CD14-positive monocyte (primary cell): ENCODE data around the gene RMRP. TPM values are rescaled to one million over a fixed set of nuclear protein-coding genes. Genes with fewer than 3 reads are reported as not detected.

Experiments used
- DNase-seq, 3 donors: peaks; one replicate each; pipeline ENCODE4 v3.0.0-alpha.2; 2011 to 2022
- H2AFZ ChIP-seq: 2 replicates; pipeline ENCODE4 v1.6.0; 2012; ENCODE audit warnings: mild to moderate bottlenecking, low read depth, low read length, inconsistent platforms; ENCODE audit not compliant: insufficient read depth, poor library complexity, severe bottlenecking
- H3K27ac ChIP-seq, 2 donors: 1 replicate in 1 of 2; 2 replicates in 1 of 2; pipeline ENCODE4 v1.5.1; 2012 to 2013; ENCODE audit warnings: low read length in 2 of 2, control low read depth in 1 of 2, inconsistent platforms in 1 of 2, low read depth in 1 of 2, mild to moderate bottlenecking in 1 of 2
- H3K27me3 ChIP-seq, 2 donors: one replicate each; pipeline versions ENCODE4 v1.6.0 to v1.6.1; 2011 to 2013; ENCODE audit warnings: low read length in 2 of 2; ENCODE audit not compliant: control insufficient read depth in 2 of 2, insufficient read depth in 2 of 2
- H3K36me3 ChIP-seq, 2 donors: replicated peaks in 1 of 2; 1 replicate in 1 of 2; 2 replicates in 1 of 2; pipeline versions ENCODE4 v1.5.1 to v1.6.1; 2012 to 2013; ENCODE audit warnings: low read length in 2 of 2, control low read depth in 1 of 2, inconsistent platforms in 1 of 2, mild to moderate bottlenecking in 1 of 2; ENCODE audit not compliant: insufficient read depth in 2 of 2, control insufficient read depth in 1 of 2
- H3K4me1 ChIP-seq, 2 donors: 1 replicate in 1 of 2; 2 replicates in 1 of 2; pipeline versions ENCODE4 v1.5.1 to v1.6.1; 2012 to 2013; ENCODE audit warnings: low read length in 2 of 2, control low read depth in 1 of 2, inconsistent platforms in 1 of 2, mild to moderate bottlenecking in 1 of 2, moderate library complexity in 1 of 2; ENCODE audit not compliant: insufficient read depth in 2 of 2, control insufficient read depth in 1 of 2
- H3K4me2 ChIP-seq: replicated peaks from 2 replicates; pipeline ENCODE3; 2012; ENCODE audit warnings: low read length, moderate library complexity, mild to moderate bottlenecking; ENCODE audit not compliant: poor library complexity, severe bottlenecking; ENCODE audit errors: extremely low read depth
- H3K4me3 ChIP-seq, 3 experiments: fragments of 200-600 bp in 1 of 3; sonication (generic) in 1 of 3; replicated peaks in 1 of 3; 1 replicate in 2 of 3; 2 replicates in 1 of 3; pipeline ENCODE4 v1.5.1; 2011 to 2013; ENCODE audit warnings: low read length in 3 of 3, mild to moderate bottlenecking in 3 of 3, control low read depth in 2 of 3, low read depth in 2 of 3, inconsistent platforms in 1 of 3, moderate library complexity in 1 of 3
- H3K79me2 ChIP-seq: 2 replicates; pipeline ENCODE4 v1.6.0; 2012; ENCODE audit warnings: mild to moderate bottlenecking, control low read depth, inconsistent platforms, low read length, moderate library complexity; ENCODE audit not compliant: insufficient read depth
- H3K9ac ChIP-seq: 2 replicates; pipeline ENCODE4 v1.6.0; 2017; ENCODE audit warnings: low read length, mild to moderate bottlenecking; ENCODE audit not compliant: insufficient read depth, poor library complexity, severe bottlenecking
- H3K9me3 ChIP-seq, 2 donors: replicated peaks in 1 of 2; 1 replicate in 1 of 2; 2 replicates in 1 of 2; pipeline versions ENCODE4 v1.5.1 to v1.6.1; 2012 to 2013; ENCODE audit warnings: low read length in 2 of 2, control low read depth in 1 of 2; ENCODE audit not compliant: control insufficient read depth in 1 of 2, insufficient read depth in 1 of 2
- H4K20me1 ChIP-seq: 2 replicates; pipeline ENCODE4 v1.6.0; 2012; ENCODE audit warnings: mild to moderate bottlenecking, low read length, control low read depth, moderate library complexity; ENCODE audit not compliant: insufficient read depth
- H3K27ac Mint-ChIP-seq, 7 donors: one replicate each; pipeline ENCODE4 v1.8.0; 2020; ENCODE audit warnings: mild to moderate bottlenecking in 7 of 7, mixed read lengths in 7 of 7, moderate library complexity in 6 of 7, inconsistent platforms in 2 of 7
- H3K27me3 Mint-ChIP-seq, 3 donors: one replicate each; pipeline ENCODE4 v1.8.0; 2021 to 2022; ENCODE audit warnings: low read depth in 3 of 3, mild to moderate bottlenecking in 3 of 3, mixed read lengths in 3 of 3, moderate library complexity in 3 of 3, inconsistent platforms in 1 of 3
- H3K36me3 Mint-ChIP-seq, 2 donors: one replicate each; pipeline ENCODE4 v1.8.0; 2020; ENCODE audit warnings: mixed read lengths in 2 of 2, inconsistent platforms in 1 of 2, mild to moderate bottlenecking in 1 of 2
- H3K4me1 Mint-ChIP-seq: one replicate; pipeline ENCODE4 v1.8.0; 2020; ENCODE audit warnings: mild to moderate bottlenecking, mixed read lengths
- H3K4me3 Mint-ChIP-seq, 2 donors: one replicate each; pipeline ENCODE4 v1.8.0; 2020; ENCODE audit warnings: mild to moderate bottlenecking in 2 of 2, mixed read lengths in 2 of 2, moderate library complexity in 1 of 2
- H3K9me3 Mint-ChIP-seq, 7 donors: one replicate each; pipeline ENCODE4 v1.8.0; 2020 to 2022; ENCODE audit warnings: mixed read lengths in 7 of 7, mild to moderate bottlenecking in 6 of 7, moderate library complexity in 6 of 7, inconsistent platforms in 2 of 7
- CTCF ChIP-seq: fragments of 200-600 bp; IDR thresholded peaks from one replicate; pipeline ENCODE4 v1.8.0; 2022; ENCODE audit warnings: antibody characterized with exemption, mild to moderate bottlenecking
- WGBS: methylation state at CpG from one replicate; pipeline ENCODE4 v1.1.5; 2013; ENCODE audit warnings: missing lambda C conversion rate; ENCODE audit not compliant: insufficient coverage; 5-methylcytosine and 5-hydroxymethylcytosine counted together
- intact Hi-C, 2 donors: fragments of 100-400 bp; cut with micrococcal nuclease; formaldehyde crosslinking; loops; one replicate each; pipeline versions ENCODE4 v1.15.0 to v1.15.1; 2023
- polyA plus RNA-seq, 3 donors: library from polyadenylated mRNA; depleted of rRNA in 1 of 3; unstranded in 2 of 3; stranded (reverse) in 1 of 3; fragments of 300-500 nt in 2 of 3; fragments of >200 nt in 1 of 3; fragmentation: Illumina TruSeq in 2 of 3; gene quantifications; 1 replicate in 2 of 3; 2 replicates in 1 of 3; pipeline ENCODE4 v1.2.3, GENCODE V29; 2012 to 2021

Gene RMRP
- polyA plus RNA-seq, 3 donors: 13.3 TPM; not detected in 2

GRCh38 chr9:35669331-35670145, 11.7 kb upstream of the RMRP start:
- Mint-ChIP-seq H3K9me3 (peaks cover 0 to 4% (median 1%) of the 10 kb centered on the region in 7 donors), H3K4me1 (peaks cover 8% of the 10 kb centered on the region), H3K27ac (no peak overlapping the region), H3K36me3 (peaks cover 0 to under 1% of the 10 kb centered on the region in 2 donors), H3K27me3 (peaks cover 9 to 13% (median 12%) of the 10 kb centered on the region in 3 donors), H3K4me3 (no peak overlapping the region)
- TF ChIP-seq CTCF: no peak
- Histone ChIP-seq H3K4me2 (no peak overlapping the region), H3K36me3 (no peaks in the 10 kb centered on the region), H3K27ac (no peak overlapping the region), H2AFZ (no peak overlapping the region), H3K9ac (no peak overlapping the region), H3K9me3 (no peaks in the 10 kb centered on the region), H4K20me1 (no peaks in the 10 kb centered on the region), H3K79me2 (peaks cover 6% of the 10 kb centered on the region), H3K4me1 (peaks cover 10 to 13% of the 10 kb centered on the region in 2 donors), H3K27me3 (peaks cover 4 to 6% of the 10 kb centered on the region in 2 donors), H3K4me3 (no peak overlapping the region)
- 57% methylated on average over 2 of the region's 6 CpGs for WGBS
- intact Hi-C loops: no loop called here
- DNase-seq: no peak

- Mint-ChIP-seq H3K4me1 (peaks cover 24% of the 10 kb centered on the region), H3K4me3 (no peak overlapping the region)
These were observed 10.1 kb upstream of the RMRP start for GRCh38 chr9:35667939-35668338.

More at GRCh38 chr9:35667939-35668338, 10.1 kb upstream of the RMRP start:
- WGBS: 94% methylated on average over 2 of the region's 3 CpGs
- Histone ChIP-seq H3K27ac (no peak overlapping the region), H2AFZ (no peak overlapping the region), H3K79me2 (peaks cover 21% of the 10 kb centered on the region), H3K4me2 (no peak overlapping the region), H3K9me3 (no peaks in the 10 kb centered on the region), H4K20me1 (no peaks in the 10 kb centered on the region), H3K4me3 (no peak overlapping the region), H3K9ac (no peak overlapping the region), H3K36me3 (no peaks in the 10 kb centered on the region), H3K27me3 (no peaks in the 10 kb centered on the region), H3K4me1 (peaks cover 23 to 28% of the 10 kb centered on the region in 2 donors)
- no peak for DNase-seq
- peaks cover 0 to 6% (median 3%) of the 10 kb centered on the region in 3 donors for H3K27me3 Mint-ChIP-seq
- intact Hi-C loops: no loop called here
- H3K36me3 Mint-ChIP-seq: peaks cover 0 to 1% of the 10 kb centered on the region in 2 donors
- H3K27ac Mint-ChIP-seq: no peak overlapping the region
- TF ChIP-seq CTCF: no peak
- peaks cover 0 to 3% (median 1%) of the 10 kb centered on the region in 7 donors for H3K9me3 Mint-ChIP-seq
